OCI-LY7 (cell line): ENCODE data around the gene OLFM2. TPM values are rescaled to one million over a fixed set of nuclear protein-coding genes. Genes with fewer than 3 reads are reported as not detected.
A peak's percentile ranks its signal among the peaks of the same experiment; 100 is the strongest.

Experiments
- BruUV-seq: library from RNA; stranded (reverse); fragments of 400-500 nt; replicated peaks from 2 replicates; lab custom pipeline; 2021; lab: Mats Ljungman, UMichigan
- CTCF ChIA-PET: fragments of 300-600 bp; sonication (Branson Sonifier 250); formaldehyde crosslinking; loops from one replicate; lab custom pipeline; 2022; ENCODE audit warnings: antibody characterized with exemption; ENCODE audit not compliant: unreplicated experiment; lab: Charles Lee
- POLR2A ChIA-PET: fragments of 300-600 bp; sonication (Branson Sonifier 250); formaldehyde crosslinking; loops from one replicate; lab custom pipeline; 2022; ENCODE audit warnings: antibody characterized with exemption; lab: Charles Lee
- DNase-seq: peaks from one replicate; pipeline ENCODE4 v3.0.0-alpha.2; 2015; ENCODE audit warnings: low spot score
- H2AFZ ChIP-seq: fragments of 200-600 bp; sonication (generic), shearing (Covaris generic); 2 replicates; pipeline ENCODE4 v1.6.1; 2014; ENCODE audit warnings: mild to moderate bottlenecking, antibody characterized with exemption, low read length, moderate library complexity
- H3K27ac ChIP-seq: fragments of 200-600 bp; sonication (generic); 2 replicates; pipeline ENCODE4 v1.5.1; 2014; ENCODE audit warnings: mixed run types, low read depth, mild to moderate bottlenecking, moderate library complexity, low read length, inconsistent platforms; ENCODE audit not compliant: poor library complexity, severe bottlenecking
- H3K36me3 ChIP-seq: fragments of 200-600 bp; sonication (generic); 2 replicates; pipeline ENCODE4 v1.6.1; 2014; ENCODE audit warnings: mild to moderate bottlenecking, antibody characterized with exemption, low read length, moderate library complexity, mixed read lengths; ENCODE audit not compliant: insufficient read depth
- H3K4me1 ChIP-seq: fragments of 200-600 bp; sonication (generic); 2 replicates; pipeline ENCODE4 v1.5.1; 2014; ENCODE audit warnings: mild to moderate bottlenecking, low read length; ENCODE audit not compliant: insufficient read depth, poor library complexity, severe bottlenecking
- H3K4me2 ChIP-seq: fragments of 200-600 bp; sonication (generic); 2 replicates; pipeline ENCODE4 v1.6.1; 2014; ENCODE audit warnings: mild to moderate bottlenecking, low read length
- H3K4me3 ChIP-seq: fragments of 200-600 bp; sonication (generic); 2 replicates; pipeline ENCODE4 v1.5.1; 2014; ENCODE audit warnings: mild to moderate bottlenecking, low read depth, low read length; ENCODE audit not compliant: poor library complexity, severe bottlenecking
- H3K79me2 ChIP-seq: fragments of 200-600 bp; sonication (generic); 2 replicates; pipeline ENCODE4 v1.6.1; 2016; ENCODE audit warnings: low read depth, mild to moderate bottlenecking, low read length, moderate library complexity, mixed read lengths; ENCODE audit not compliant: insufficient read depth
- H3K9me2 ChIP-seq: fragments of 200-600 bp; sonication (generic); 2 replicates; pipeline ENCODE4 v1.6.1; 2016; ENCODE audit warnings: mild to moderate bottlenecking, low read length, mixed read lengths; ENCODE audit not compliant: insufficient read depth
- H3K9me3 ChIP-seq: fragments of 200-600 bp; sonication (generic); 2 replicates; pipeline ENCODE4 v1.6.1; 2014; ENCODE audit warnings: mild to moderate bottlenecking, mixed run types, low read length, mixed read lengths
- H4K20me1 ChIP-seq: fragments of 200-600 bp; sonication (generic); 2 replicates; pipeline ENCODE4 v1.6.1; 2014; ENCODE audit warnings: mild to moderate bottlenecking, antibody characterized with exemption, low read length, moderate library complexity, mixed read lengths; ENCODE audit not compliant: insufficient read depth
- EZH2phosphoT487 ChIP-seq: fragments of 200-600 bp; sonication (generic); IDR thresholded peaks from 2 replicates; pipeline ENCODE4 v1.6.1; 2018; ENCODE audit warnings: low read depth, borderline replicate concordance, mild to moderate bottlenecking, mixed run types, antibody characterized with exemption, low read length, moderate library complexity, mixed read lengths
- intact Hi-C: fragments of 100-400 bp; cut with micrococcal nuclease; formaldehyde crosslinking; loops from one replicate; pipeline ENCODE4 v1.10.0; 2022; ENCODE audit not compliant: unreplicated experiment
- total RNA-seq, 2 experiments: library from RNA; depleted of rRNA in 1 of 2; stranded (reverse); fragments of >200 nt in 1 of 2; shearing (Covaris generic) in 1 of 2; gene quantifications; 2 replicates each; pipeline ENCODE4 v1.2.3, GENCODE V29; 2014 to 2022
- TF ChIP-seq, protein P1 (sequence below): fragments of 200-600 bp; sonication (generic); conservative IDR thresholded peaks from 2 replicates; pipeline ENCODE4 v1.5.1; 2014; ENCODE audit warnings: mild to moderate bottlenecking, antibody characterized with exemption, low read length, moderate library complexity, mixed read lengths

OLFM2 gene
- total RNA-seq, 2 experiments from 2014 or later: not detected

DNA sequence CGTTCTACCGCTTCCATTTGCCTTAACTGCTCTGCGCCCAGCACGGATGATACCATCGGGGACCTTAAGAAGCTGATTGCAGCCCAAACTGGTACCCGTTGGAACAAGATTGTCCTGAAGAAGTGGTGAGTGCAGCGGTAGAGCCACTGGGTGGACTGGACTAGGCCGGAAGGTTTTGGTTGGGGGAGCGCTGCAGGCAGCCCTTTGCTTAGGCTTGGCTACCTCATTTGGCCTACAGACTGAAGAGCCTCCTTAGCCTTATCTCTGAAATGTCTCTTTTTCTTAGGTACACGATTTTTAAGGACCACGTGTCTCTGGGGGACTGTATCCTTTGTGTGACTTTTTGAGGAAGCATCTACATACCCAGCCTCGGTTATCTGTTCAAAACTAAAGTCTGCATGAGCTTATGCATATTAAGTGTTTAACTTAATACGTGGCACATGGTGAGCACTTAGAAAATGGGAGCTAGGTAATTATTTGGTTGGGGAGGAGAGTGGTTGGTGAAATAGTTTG is 107.7 kb downstream of the OLFM2 start:
- Histone ChIP-seq H3K79me2 (peaks cover 49% of the 10 kb centered on the region), H3K4me1 (peaks cover 21% of the 10 kb centered on the region)

DNA sequence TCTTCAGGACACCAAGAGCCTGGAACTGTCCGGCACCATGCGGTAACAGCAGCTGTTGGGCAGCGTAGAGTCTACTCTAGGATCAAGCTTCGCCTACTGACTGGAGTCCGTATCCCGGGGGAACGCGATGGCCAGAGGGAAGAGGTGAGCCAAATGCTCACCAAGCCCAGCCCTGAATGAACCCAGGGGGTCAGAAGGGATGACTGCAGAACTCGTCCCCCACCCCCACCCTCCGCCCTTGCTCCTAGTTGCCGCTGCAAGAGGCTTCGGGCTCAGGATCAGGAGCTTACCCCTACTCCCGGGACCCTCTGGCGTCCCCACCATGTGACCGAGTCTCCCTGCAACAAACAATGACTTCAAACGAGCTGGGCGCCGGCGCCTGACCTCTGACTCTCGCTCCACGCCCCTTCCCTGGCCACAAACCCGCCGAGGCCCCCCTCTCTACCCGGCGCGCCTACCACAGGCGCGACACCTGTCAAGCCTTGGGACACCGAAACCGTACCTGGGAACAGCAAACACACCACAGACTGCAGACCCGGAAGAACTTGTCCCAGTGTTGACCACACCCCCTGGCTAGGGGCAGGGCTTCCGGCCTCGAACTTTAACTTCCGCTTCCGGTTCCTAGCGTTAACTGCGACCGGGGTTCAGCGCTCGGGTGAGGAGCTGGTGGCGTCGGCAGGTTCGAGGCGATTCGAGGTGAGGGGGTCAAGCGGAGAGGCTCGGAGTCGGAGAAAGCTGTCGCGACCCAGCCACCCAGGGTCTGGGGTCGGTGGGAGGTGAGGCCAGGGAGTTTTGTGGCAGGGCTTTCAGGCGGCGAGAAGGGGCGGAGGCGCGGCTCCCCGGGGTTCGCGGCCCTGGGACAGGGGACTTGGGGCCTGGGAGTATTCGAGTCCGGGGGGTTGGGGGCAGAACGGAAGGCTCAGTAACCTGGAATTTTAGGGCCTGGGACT is 108.8 kb downstream of the OLFM2 start, which contains the start of gene UBL5:
UBL5 (plus strand) TSS at position 630 of the 950 bp plus-strand sequence. CDS start 420 bp downstream, outside the sequence.
- Histone ChIP-seq H3K4me1 (peaks cover 22% of the 10 kb centered on the region), H3K27ac (peak within 1 kb of the TSS; percentile 61), H3K79me2 (peaks cover 49% of the 10 kb centered on the region), H3K9me2 (no peaks in the 10 kb centered on the region), H2AFZ (peak within 1 kb of the TSS; percentile 45), H3K9me3 (no peaks in the 10 kb centered on the region), H3K4me3 (peak within 1 kb of the TSS; percentile 93), H3K36me3 (peaks cover 26% of the 10 kb centered on the region), H3K4me2 (peak within 1 kb of the TSS; percentile 93), H4K20me1 (no peaks in the 10 kb centered on the region)
- DNase-seq: peak; percentile 95
- ChIA-PET POLR2A (interaction anchor here (1.0 to 2.0 kb wide), 4 partner anchors 9 to 206 kb away, joined by 3 to 6 read pairs (median 4); no protein-coding TSS in a partner anchor), CTCF (no interaction called here)
- BruUV-seq: TSS peak; percentile 89
- intact Hi-C loops: no loop called here
- no peak for TF ChIP-seq EZH2phosphoT487
- TF ChIP-seq, protein P1, sequence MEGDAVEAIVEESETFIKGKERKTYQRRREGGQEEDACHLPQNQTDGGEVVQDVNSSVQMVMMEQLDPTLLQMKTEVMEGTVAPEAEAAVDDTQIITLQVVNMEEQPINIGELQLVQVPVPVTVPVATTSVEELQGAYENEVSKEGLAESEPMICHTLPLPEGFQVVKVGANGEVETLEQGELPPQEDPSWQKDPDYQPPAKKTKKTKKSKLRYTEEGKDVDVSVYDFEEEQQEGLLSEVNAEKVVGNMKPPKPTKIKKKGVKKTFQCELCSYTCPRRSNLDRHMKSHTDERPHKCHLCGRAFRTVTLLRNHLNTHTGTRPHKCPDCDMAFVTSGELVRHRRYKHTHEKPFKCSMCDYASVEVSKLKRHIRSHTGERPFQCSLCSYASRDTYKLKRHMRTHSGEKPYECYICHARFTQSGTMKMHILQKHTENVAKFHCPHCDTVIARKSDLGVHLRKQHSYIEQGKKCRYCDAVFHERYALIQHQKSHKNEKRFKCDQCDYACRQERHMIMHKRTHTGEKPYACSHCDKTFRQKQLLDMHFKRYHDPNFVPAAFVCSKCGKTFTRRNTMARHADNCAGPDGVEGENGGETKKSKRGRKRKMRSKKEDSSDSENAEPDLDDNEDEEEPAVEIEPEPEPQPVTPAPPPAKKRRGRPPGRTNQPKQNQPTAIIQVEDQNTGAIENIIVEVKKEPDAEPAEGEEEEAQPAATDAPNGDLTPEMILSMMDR: no peak

More for the DNA sequence above, 107.7 kb downstream of the OLFM2 start:
- H3K4me3 ChIP-seq: peak overlapping the region; percentile 93
- H2AFZ ChIP-seq: no peak overlapping the region
- peak overlapping the region; percentile 93 for H3K4me2 ChIP-seq
- intact Hi-C loops: no loop called here
- peak; percentile 27 for DNase-seq
- ChIA-PET CTCF (no interaction called here), POLR2A (interaction anchor here (1.2 to 2.0 kb wide), 2 partner anchors 8 to 38 kb away, joined by 3 to 6 read pairs; no protein-coding TSS in a partner anchor)
- TSS peak; percentile 67 for BruUV-seq
- H3K27ac ChIP-seq: peak overlapping the region; percentile 61
- no peaks in the 10 kb centered on the region for H3K9me3 ChIP-seq
- peaks cover 26% of the 10 kb centered on the region for H3K36me3 ChIP-seq
- no peaks in the 10 kb centered on the region for H4K20me1 ChIP-seq
- TF ChIP-seq, protein P1: no peak
- TF ChIP-seq EZH2phosphoT487: no peak
- no peaks in the 10 kb centered on the region for H3K9me2 ChIP-seq
